HG03521 (cell line): Measurements from ENCODE around the gene ADNP.
"Not testable (repeated sequence)": the region's sequence is repeated elsewhere in the genome, so short reads cannot be mapped to it uniquely, and the experiment has no call there.

Experiments
- ATAC-seq: cut with Tn5 transposase; IDR thresholded peaks from one replicate; pipeline ENCODE4 v1.9.1; 2021; ENCODE audit warnings: mild to moderate bottlenecking, moderate library complexity; ENCODE audit not compliant: unreplicated experiment

The ADNP gene

GRCh38 chr20:50931306-50932015 lies at the start of gene ADNP:
ADNP (minus strand) TSS chr20:50931437; CDS start chr20:50903996, 27,441 bp downstream.
- ATAC-seq = peak; percentile 65

DNA sequence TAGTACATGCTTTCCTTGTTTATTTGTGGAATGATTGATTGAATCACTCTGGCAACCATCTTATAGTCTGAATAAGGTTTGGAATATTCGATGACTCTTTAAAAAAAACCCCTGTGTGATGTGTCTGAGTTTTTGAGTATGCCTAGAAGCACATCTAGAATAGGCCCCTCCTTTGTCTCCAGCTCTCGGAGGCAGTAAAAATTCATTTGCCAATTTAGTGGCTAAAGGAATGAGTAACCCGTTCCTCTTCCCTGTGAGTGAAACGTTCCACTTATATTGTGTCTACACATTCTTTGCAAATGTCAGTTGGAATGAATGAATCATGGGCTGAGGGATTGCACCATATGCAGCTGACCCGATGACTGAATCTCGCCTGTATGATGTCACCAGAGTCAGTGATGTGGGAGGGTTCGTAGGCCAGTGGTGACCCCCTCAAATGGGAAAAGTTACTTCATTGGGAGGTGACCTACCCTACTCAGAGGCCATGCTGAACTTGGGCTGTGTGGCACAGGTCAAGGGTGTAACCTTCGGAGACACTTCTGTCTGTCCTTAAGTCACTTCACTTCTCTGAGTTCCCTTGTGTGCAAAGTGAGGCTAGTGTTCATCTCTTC lies 48.9 kb upstream of the ADNP start:
- no peak for ATAC-seq

DNA sequence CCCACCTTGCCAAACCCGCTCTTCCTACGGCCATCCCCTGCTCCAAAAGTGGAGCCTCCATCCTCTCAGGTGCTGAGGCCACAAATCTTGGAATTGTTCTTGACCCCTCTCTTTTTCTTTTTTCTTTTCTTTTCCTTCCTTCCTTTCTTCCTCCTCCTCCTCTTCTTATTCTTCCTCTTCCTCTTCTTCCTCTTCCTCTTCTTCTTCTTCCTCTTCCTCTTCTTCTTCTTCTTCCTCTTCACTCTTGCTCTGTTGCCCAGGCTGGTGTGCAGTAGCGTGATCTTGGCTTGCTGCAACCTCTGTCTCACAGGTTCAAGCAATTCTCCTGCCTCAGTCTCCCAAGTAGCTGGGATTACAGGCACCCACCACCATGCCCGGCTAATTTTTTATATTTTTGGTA lies 47.3 kb upstream of the ADNP start:
- not testable (repeated sequence) for ATAC-seq

DNA sequence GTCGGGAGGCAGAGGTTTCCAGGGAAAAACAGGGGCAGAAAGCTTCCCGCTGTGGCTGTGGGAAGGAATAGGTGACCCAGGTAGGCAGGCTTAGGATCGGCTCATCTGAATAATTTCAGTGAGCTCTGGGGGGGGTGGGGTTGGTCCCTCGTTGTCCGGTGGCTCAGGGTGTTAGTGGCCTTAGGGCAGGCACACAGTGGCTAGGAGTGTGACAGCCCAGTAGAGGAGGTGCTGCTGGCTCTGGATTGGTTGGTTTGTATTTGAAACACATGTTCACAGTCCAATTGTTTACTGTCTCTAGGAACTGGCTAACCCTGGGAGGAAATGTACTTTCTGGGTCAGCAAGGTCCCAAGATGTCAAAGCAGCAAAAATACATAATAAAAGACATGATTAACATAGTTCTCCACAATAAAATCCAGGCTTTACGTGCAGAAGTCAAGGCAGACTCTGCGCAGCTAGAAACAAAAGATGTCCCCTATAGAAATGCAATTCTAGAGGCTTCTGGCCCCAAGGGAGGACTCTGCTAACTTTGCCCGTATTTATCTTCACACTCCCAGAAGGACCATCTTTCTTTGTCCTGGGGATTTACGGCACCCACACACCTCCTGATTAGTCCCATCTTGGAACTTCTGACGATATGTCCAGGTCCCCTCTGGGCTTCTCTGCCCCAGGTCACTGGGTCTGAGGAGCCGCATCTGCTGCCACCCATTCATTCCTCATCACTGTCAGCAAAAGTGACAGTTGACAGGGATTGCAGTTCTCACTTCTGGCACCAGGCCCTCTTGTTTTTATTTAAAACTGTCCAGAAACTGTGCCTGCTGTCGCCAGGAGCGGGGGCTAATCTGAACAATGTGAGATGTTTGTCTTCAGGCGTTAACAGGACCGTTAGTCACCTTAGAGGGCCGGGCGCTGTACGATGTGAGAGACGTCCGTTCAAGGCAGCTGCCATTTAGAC lies 46.1 kb upstream of the ADNP start:
- ATAC-seq = no peak

DNA sequence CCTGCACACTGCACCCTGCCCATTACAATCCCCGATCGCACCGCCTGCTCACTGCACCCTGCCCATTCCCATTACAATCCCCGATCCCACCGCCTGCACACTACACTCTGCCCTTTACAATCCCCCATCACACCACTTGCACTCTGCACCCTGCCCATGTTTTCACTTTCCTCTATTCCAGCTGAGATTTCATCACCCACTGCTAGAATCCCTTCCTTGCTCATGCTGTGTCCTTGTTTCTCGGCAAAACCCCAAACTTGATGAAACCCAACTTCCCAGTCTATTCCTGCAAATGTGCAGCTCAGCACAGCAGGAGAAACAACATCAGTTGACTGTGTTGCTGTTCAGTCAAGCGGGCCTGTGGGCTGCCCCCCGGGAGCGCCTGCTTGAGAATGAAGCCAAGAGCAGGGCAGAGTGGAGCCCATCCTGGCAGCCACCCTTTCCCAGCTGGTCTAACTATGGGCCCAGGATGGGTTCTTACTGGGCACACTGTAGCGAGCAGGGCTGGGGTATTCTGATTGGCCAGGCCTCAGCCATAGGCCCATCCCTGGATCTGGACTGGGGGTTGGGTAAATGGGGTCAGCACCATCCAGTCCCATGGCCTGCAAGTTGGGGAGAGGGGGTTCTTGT lies 44.6 kb upstream of the ADNP start:
- ATAC-seq = no peak

DNA sequence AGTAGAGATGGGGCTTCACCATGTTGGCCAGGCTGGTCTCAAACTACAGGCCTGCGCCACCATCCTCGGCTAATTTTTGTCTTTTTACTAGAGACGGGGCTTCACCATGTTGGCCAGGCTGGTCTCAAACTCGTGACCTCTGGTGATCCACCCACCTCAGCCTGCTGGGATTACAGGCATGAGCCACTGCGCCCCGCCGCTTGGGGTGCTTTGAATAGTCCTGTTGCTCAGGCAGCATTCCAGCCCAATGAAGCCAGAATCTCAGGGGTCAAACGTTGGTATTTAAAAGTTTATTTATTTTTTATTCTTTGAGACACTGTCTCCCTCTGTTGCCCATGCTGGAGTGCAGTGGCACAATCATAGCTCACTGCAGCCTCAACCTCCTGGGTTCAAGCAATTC lies 38.7 kb upstream of the ADNP start:
- ATAC-seq = no peak

- no peak for ATAC-seq
These were observed 38.2 kb upstream of the ADNP start for GRCh38 chr20:50969435-50969834.

GRCh38 chr20:50968289-50968688 lies 37.1 kb upstream of the ADNP start:
- ATAC-seq = no peak

- ATAC-seq = no peak
These were observed 36.3 kb upstream of the ADNP start for GRCh38 chr20:50967586-50967985.

DNA sequence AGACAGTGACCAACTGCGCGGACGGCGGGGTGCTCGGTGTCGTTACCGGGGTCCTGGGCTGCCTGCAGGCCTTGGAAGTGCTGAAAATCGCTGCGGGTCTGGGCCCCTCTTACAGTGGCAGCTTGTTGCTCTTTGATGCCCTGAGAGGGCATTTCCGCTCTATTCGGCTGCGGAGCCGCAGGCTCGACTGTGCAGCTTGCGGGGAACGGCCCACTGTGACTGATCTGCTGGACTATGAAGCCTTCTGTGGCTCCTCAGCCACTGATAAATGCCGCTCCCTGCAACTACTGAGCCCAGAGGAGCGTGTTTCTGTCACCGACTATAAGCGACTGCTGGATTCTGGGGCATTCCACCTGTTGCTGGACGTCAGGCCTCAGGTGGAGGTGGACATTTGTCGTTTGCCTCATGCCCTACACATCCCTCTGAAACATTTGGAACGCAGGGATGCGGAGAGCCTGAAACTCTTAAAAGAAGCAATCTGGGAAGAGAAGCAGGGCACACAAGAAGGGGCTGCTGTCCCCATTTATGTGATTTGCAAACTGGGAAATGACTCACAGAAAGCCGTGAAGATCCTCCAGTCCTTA lies 28.4 kb upstream of the ADNP start:
- no peak for ATAC-seq

DNA sequence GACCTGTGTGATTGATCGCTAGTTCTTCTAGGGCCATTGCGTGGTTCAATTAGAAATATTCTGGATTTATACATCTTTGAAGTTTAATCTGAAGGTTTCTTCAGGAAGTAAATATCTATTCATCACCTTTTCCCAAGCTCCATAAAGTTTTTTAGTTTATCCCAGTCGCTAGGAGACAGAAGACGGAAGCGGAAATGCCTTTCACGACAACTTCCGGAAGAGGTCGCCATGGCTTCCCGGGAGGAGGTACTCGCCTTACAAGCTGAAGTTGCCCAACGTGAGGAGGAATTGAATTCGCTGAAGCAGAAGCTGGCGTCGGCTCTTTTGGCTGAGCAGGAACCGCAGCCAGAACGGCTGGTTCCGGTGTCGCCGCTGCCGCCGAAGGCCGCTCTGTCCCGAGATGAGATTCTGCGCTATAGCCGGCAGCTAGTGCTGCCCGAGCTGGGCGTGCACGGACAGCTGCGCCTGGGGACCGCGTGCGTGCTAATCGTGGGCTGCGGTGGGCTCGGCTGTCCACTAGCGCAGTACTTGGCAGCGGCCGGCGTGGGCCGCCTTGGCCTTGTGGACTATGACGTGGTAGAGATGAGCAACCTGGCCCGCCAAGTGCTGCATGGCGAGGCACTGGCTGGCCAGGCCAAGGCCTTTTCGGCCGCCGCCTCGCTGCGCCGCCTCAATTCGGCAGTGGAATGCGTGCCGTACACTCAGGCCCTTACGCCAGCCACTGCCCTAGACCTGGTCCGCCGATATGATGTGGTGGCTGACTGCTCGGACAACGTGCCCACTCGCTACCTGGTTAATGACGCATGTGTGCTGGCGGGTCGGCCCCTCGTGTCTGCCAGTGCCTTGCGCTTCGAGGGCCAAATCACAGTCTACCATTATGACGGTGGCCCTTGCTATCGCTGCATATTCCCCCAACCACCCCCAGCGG lies 27.6 kb upstream of the ADNP start, which contains the start of gene MOCS3:
MOCS3 (plus strand) TSS at position 204 of the 928 bp plus-strand sequence; CDS start at position 229, 25 bp downstream.
- peak; percentile 68 for ATAC-seq

DNA sequence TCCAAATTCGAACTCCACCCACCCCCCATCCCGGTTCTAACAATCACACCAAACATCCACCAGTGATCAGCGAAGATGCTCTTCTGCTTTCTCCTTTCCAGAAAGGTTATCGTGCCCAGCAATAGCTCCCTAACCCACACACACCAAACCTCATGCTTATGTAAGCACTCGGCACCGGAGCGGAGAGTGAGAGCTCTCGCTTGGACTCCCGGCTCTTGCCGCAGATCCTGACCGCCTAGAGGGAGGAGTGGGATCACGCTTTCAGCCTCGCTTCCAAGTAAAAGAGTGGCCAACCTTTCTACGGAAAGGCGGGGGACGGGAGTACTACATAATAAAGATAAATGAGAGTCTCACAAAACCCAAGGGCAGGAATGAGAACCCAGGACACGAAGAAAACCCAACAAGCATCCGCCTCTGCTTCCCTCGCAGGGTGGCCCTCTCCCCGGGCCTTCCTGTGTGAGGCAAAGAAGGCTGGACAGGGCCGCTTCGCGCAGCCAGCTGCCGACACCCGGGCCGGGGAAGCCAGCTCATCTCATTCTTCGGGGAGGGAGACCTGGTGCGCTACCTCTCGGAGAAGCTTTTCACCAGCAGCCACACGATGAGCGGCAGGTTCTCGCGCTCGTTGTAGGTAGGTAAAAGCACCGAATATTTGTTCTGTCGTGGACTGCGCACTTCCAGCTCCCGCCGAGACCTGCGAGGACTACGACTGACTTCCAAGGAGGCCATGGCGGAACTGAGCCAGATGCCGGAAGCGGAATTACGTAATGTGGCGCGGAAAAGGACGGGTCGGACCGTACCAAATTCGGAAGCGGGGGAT lies 26.8 kb upstream of the ADNP start, which contains the start of gene DPM1:
DPM1 (minus strand) TSS at position 735 of the 817 bp plus-strand sequence; CDS start at position 726, 9 bp downstream.
- ATAC-seq = peak; percentile 78

DNA sequence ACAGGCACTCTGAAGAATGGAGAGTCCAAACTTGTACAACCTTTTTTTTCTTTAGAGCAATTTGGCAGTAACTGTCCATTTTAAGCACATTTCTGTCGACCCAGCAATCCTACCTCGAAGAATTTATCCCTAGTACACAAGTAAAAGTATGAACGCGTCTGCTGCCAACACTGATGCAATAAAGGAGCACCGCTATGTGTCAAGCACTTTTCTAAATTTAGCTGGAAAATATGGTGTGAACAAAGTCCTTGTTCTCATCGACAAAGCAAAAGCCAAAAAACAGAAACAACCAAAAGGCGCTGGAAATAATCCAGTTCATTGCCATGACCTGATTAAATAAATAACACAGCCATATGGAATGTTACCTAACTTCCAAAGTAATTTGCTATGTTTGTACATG lies 26.0 kb upstream of the ADNP start:
- ATAC-seq = no peak

DNA sequence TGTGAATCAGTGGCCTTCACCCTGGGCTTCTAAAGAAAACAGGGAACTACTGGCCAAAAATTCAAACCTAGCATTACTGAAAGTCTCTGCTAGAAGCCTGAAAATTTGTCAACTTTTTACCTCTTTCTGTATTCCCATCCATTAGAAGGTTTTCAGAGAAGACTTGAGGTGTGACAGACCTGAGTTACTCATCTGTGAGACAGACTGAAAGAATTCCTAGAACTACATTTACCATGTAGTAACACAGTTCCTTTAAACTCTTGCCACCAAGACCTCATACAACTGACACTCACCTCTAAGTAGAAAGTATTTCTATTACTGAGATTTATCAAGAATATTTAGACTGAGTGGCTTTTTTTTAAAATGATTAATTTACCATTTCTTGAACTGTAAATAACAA lies 22.6 kb upstream of the ADNP start:
- ATAC-seq = no peak

GRCh38 chr20:50953196-50953595 lies 22.0 kb upstream of the ADNP start:
- no peak for ATAC-seq

DNA sequence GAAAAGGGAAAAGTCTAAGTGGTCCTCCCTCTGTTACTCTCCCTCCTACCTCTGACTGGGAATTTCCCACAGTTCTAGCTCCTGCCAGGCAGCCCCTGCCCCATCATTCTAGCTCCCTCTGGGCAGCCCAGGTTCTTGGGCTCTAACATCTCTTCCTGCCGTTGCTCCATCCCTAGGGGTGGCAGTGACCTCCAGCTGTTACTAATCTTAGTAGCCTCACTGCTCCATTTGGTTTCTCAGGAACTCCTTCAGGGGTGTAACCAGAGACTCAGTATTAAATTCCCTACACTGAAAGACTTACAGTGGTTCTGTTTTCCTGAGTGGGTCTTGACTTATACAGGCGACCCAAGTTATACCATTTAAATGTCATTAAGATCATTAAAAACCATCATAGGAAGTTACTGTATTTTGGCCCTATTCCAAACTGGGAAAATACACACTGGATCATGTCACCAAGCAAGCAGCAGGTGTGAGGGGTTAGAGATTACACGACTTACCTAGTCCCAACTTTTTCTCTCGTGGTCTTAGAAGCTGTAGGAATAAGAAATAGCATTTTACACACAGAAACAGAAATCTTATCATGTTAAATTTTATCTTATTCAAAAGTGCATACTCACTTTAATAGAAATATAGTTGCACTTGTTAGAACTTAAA lies 17.0 kb upstream of the ADNP start:
- no peak for ATAC-seq

DNA sequence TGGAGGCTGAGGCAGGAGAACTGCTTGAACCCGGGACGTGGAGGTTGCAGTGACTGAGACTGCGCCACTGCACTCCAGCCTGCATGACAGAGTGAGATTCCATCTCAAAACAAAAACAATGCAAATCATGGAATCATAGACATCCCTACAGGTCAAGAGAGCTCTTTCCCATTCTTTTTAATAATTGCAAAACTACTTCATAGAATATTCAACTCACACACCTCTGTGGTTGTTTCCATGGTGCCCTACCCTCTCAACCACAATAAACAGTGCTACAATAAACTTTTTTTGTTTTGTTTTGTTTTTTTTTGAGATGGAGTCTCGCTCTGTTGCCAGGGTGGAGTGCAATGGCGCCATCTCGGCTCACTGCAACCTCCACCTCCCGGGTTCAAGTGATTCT lies 11.8 kb upstream of the ADNP start:
- no peak for ATAC-seq

- no peak for ATAC-seq
These were observed 2.4 kb upstream of the ADNP start for GRCh38 chr20:50933589-50933988.
